Cerebellar cortex (tissue), 1 donor: ENCODE data around the gene CC2D2A.
"Not testable (repeated sequence)": the region's sequence is repeated elsewhere in the genome, so short reads cannot be mapped to it uniquely, and the experiment has no call there.

ENCODE experiments used
- DNase-seq: peaks from one replicate; pipeline ENCODE4 v3.0.0-alpha.2; 2015; ENCODE audit warnings: low spot score

Gene CC2D2A

DNA sequence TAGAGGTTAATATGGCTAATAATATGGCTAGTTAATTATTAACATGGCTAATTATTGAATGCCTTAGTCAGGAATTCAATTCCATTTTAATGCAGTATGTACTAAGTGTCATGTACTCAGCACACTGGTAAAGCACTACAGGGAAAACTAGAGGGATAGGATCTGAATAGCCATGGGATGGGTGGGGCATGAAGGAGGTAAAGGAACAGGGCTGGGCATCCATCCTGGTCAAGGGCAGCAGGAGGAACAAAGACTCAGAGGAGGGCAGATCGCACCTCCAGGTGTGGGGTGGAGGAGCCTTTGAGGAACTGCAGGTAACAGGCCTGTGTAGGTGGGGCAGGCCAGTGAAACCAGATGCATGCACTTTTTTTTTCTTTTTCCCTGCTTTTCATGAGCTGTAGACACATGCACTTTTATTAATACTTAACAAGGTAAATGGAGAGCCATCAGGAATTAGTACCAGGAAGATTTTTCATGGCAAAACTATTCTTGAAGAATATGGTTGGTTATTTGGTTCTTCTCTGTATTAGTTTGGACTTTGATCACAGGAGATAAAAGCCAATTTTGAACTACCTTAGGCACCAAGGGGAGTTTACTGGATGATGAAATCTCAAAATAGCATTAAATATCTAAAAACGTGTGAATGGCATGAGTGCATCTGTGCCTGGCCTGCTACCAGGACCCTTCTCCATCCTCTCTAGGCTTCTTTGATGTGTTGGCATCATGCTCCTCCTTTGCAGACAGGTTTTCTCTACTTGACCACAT, 88.3 kb downstream of the CC2D2A start:
- no peak for DNase-seq

DNA sequence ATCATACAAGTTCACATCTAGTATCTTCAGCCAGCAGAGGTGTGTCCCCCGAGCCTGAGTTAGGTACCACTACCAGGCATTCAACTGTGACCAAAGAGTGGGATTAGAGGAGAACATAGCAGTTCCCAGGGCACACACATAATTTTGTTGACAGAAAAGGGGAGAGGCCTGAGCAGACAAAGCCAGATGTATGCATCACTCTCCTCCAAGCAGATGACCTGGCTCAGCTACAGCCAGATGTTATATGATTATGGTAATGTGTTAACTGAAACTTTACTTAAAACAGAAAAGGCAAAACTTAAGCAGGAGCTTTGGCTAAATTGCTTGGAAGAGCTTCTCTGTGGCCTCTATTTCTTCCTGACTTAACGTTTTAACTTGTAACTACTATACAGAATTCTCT, 88.9 kb downstream of the CC2D2A start:
- DNase-seq, result no peak

GRCh38 chr4:15562114-15562513, 92.4 kb downstream of the CC2D2A start:
- no peak for DNase-seq

DNA sequence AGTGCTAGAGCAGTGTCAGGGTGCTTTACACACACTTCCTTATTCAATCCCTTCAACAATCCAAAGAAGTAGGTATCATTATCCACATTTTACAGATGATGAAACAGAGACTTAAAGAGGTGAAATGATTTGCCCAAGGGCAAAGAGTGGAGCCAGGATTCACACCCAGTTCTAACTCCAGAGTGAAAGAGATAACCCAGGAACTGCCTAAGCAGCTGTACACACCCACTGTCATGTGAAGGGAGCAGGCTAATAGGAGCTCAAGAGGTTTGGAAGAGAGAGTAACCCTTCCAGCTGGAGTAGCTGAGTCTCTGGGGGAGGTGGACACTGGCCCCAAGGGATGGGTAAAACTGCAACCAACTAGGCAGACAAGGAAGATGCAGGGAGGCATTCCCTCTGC, 92.9 kb downstream of the CC2D2A start:
- DNase-seq, result no peak

DNA sequence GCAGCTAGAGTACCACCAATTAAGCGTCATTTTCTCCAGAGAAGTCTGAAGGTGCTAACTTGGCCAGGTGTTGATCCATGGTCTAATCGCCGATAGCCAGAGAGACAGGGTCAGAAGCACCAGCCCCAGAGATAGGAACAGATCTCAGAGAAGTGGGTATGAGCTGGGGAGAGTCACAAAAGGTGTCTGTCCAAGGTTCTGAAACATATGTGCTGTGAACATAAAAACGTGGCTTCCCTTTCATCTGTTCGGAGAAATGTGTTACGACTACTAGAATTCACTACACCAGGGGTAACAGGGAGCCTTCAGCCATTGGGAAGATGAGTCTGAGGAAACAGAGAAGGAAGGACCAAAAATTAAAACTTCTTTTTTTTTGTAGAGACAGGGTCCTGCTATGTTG, 94.2 kb downstream of the CC2D2A start:
- DNase-seq, result no peak

- DNase-seq, result no peak
Observed at GRCh38 chr4:15568821-15569220, 99.1 kb downstream of the CC2D2A start.

- no peak for DNase-seq
Observed at GRCh38 chr4:15569746-15570145, 100.1 kb downstream of the CC2D2A start.

- no peak for DNase-seq
Observed at GRCh38 chr4:15575966-15576365, 106.3 kb downstream of the CC2D2A start.

- DNase-seq, result no peak
Observed at GRCh38 chr4:15577508-15577907, 107.8 kb downstream of the CC2D2A start.

GRCh38 chr4:15584785-15585184, 115.1 kb downstream of the CC2D2A start:
- no peak for DNase-seq

GRCh38 chr4:15585331-15585730, 115.6 kb downstream of the CC2D2A start:
- DNase-seq, result no peak

GRCh38 chr4:15586066-15586465, 116.4 kb downstream of the CC2D2A start:
- no peak for DNase-seq

DNA sequence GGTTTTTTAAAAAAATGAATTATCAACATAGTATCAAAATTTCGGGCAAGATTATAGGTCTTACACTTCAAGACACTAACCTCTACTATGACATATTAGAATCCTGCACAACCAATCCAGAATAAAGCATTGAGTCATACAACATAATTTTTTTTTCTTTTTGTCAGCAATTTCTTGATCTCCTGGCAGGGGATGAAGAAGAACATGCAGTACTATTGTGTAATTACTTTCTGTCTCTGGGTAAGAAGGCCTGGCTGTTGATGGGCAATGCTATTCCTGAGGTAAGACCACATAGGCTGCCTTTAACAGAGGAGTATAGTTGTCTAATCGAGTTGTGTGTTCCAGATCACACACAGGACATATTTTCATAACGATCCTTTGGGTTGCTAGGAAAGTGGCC, 118.0 kb downstream of the CC2D2A start:
- no peak for DNase-seq

- no peak for DNase-seq
Observed at GRCh38 chr4:15592799-15593198, 123.1 kb downstream of the CC2D2A start.

DNA sequence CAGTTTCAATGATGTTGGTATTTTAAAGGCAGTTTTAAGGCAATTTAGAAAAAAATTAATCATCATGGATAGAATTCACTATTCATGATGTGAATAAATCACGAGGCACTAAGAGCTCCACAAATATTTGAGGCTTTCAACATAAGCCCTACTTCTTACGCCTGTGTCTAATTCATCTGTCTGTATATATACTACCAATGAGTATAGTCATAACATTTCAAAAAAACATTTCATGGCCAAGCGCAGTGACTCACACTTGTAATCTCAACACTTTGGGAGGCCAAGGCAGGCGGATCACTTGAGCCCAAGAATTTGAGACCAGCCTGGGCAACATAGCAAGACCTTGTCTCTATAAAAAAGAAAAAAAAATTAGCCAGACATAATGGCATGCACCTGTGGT, 129.0 kb downstream of the CC2D2A start:
- DNase-seq, result no peak

GRCh38 chr4:15600176-15600575, 130.5 kb downstream of the CC2D2A start:
- no peak for DNase-seq

DNA sequence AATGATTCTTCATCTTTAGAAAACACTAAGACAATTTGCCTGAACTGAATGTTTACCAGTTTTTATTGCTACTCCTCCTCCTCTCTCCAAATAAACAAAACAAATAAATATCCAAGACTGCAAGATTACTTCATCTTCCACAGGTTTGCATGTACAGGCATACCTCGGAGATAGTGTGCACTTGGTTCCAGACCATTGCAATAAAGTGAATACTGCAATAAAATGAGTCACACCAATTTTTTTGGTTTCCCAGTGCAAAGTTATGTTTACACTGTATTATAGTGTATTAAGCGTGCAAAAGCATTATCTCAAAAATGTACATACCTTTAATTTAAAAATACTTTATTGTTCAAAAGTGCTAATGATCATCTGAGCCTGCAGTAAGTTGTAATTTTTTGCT, 132.2 kb downstream of the CC2D2A start:
- no peak for DNase-seq

- no peak for DNase-seq
Observed at GRCh38 chr4:15605537-15605936, 135.9 kb downstream of the CC2D2A start.

DNA sequence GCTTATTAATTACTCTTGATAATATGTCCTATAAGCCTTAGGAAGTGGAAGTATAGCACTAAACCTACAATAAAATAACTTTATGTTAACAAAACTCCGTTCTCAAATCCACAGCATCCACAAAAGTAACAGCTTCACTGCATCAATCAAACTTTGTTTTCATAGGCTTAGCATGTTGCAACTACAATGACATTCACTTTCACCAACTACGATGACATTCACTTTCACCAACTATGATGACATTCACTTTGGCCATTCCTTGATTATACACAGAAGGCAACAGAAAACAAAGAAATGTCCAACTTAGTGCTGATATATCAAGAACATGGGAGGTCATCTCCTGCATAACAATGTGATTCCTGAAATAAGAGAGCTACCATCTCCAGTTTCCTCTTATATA, 141.2 kb downstream of the CC2D2A start:
- DNase-seq, result no peak

- no peak for DNase-seq
Observed at GRCh38 chr4:15612136-15612535, 142.5 kb downstream of the CC2D2A start.

- not testable (repeated sequence) for DNase-seq
Observed at GRCh38 chr4:15614891-15615290, 145.2 kb downstream of the CC2D2A start.

- DNase-seq, result not testable (repeated sequence)
Observed at GRCh38 chr4:15617407-15617806, 147.7 kb downstream of the CC2D2A start.

GRCh38 chr4:15636818-15637217, 167.1 kb downstream of the CC2D2A start:
- no peak for DNase-seq

DNA sequence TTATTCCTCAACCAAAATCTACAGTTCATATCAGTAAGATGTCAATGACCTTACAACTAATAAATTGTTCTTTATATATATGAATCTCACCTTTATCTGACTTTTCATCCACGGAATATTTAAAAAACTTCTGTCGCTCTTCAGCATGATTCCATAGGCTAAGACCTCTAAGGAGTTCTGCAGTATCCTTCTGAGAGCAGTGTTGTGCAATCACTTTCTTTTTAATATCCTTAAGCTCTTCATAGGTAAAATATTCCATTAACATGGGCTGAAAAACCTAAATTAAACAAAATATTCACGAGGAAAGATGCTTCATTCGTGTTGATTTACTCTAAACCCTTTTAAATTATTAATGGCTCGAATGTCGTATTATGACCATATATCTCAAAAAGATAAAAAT, 168.7 kb downstream of the CC2D2A start:
- no peak for DNase-seq
